ENCODE data around the gene ZNF474.

The ZNF474 gene

GRCh38 chr5:122126756-122127321 is 2.5 kb upstream of the ZNF474 start:
- ATAC-seq (ENCODE audit: low read depth) (no peak), DNase-seq (ENCODE audit: low spot score in 2 of 2) (no peak)
- H3K4me3 Mint-ChIP-seq: no peak overlapping the region
- H3K27ac Mint-ChIP-seq: no peak overlapping the region
- peaks cover 6% of the 10 kb centered on the region for H3K27me3 Mint-ChIP-seq
- peaks cover 1% of the 10 kb centered on the region for H3K9me3 Mint-ChIP-seq
- no peaks in the 10 kb centered on the region for H3K4me1 Mint-ChIP-seq
- no peaks in the 10 kb centered on the region for H3K36me3 Mint-ChIP-seq

- Mint-ChIP-seq H3K4me3 (no peak overlapping the region), H3K9me3 (peaks cover 1% of the 10 kb centered on the region), H3K27me3 (peaks cover 2% of the 10 kb centered on the region)
Measured at GRCh38 chr5:122130152-122130551, 806 bp downstream of the ZNF474 start.

GRCh38 chr5:122137702-122138101 is 8.4 kb downstream of the ZNF474 start:
- peaks cover 4% of the 10 kb centered on the region for H3K27me3 Mint-ChIP-seq
- no peak overlapping the region for H3K4me3 Mint-ChIP-seq

More at GRCh38 chr5:122130152-122130551, 806 bp downstream of the ZNF474 start:
- Mint-ChIP-seq H3K27ac (no peak overlapping the region), H3K4me1 (no peaks in the 10 kb centered on the region), H3K36me3 (no peaks in the 10 kb centered on the region)
- DNase-seq (ENCODE audit: low spot score in 2 of 2) (no peak), ATAC-seq (ENCODE audit: low read depth) (no peak)

DNA sequence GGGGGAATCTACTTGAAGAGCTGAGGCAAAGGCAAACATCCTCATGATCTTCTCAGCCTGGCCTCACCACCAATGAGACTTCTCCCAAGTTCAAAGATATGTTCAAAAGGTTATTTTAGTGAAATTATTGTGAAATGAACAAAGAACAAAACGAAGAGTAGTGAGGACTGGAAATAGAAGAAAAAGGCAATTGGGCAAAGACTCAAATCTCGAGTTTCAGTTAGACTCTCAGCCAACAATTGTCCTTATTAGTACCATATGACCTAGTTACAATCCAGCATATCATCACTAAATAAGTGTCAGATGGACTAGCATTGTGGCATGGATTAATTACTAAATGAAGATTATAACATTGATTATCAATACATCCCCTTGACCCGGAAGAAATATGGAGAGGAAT is 9.0 kb downstream of the ZNF474 start:
- H3K27ac Mint-ChIP-seq: no peak overlapping the region
- H3K9me3 Mint-ChIP-seq: no peaks in the 10 kb centered on the region
- H3K4me3 Mint-ChIP-seq: no peak overlapping the region
- ATAC-seq (ENCODE audit: low read depth) (no peak), DNase-seq (ENCODE audit: low spot score in 2 of 2) (no peak)
- H3K4me1 Mint-ChIP-seq: peaks cover 3% of the 10 kb centered on the region
- peaks cover 4% of the 10 kb centered on the region for H3K27me3 Mint-ChIP-seq
- H3K36me3 Mint-ChIP-seq: no peaks in the 10 kb centered on the region

More at GRCh38 chr5:122137702-122138101, 8.4 kb downstream of the ZNF474 start:
- no peaks in the 10 kb centered on the region for H3K36me3 Mint-ChIP-seq
- no peak overlapping the region for H3K27ac Mint-ChIP-seq
- H3K9me3 Mint-ChIP-seq: no peaks in the 10 kb centered on the region
- H3K4me1 Mint-ChIP-seq: peaks cover 3% of the 10 kb centered on the region
- ATAC-seq (ENCODE audit: low read depth) (no peak), DNase-seq (ENCODE audit: low spot score in 2 of 2) (no peak)

GRCh38 chr5:122140900-122141299 is 11.6 kb downstream of the ZNF474 start:
- no peak overlapping the region for H3K4me3 Mint-ChIP-seq
- no peaks in the 10 kb centered on the region for H3K36me3 Mint-ChIP-seq
- H3K27ac Mint-ChIP-seq: no peak overlapping the region
- no peaks in the 10 kb centered on the region for H3K9me3 Mint-ChIP-seq
- H3K27me3 Mint-ChIP-seq: peaks cover 4% of the 10 kb centered on the region
- no peak for ATAC-seq (ENCODE audit: low read depth)
- H3K4me1 Mint-ChIP-seq: peaks cover 3% of the 10 kb centered on the region
- DNase-seq (ENCODE audit: low spot score in 2 of 2): no peak

DNA sequence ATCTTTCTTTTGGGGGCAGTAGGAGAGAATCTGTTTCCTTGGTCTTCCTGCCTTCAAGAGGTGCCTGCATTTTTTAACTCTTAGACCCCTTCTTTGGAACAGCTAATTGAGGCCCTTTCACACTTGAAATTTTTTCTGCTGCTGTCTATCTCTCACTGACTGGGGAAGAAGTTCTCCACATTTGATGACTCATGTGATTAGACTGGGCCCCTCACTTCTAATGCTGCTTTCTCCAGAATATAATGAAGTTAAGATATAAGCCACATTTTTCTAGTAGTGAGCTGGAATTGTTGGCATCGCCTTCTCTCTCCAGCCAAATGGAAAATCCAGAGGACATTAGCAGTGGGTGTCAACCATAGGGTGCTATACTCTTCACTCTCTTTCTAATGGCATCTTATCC is 12.4 kb downstream of the ZNF474 start:
- H3K36me3 Mint-ChIP-seq: no peaks in the 10 kb centered on the region
- DNase-seq (ENCODE audit: low spot score in 2 of 2): no peak
- no peaks in the 10 kb centered on the region for H3K9me3 Mint-ChIP-seq
- no peak for ATAC-seq (ENCODE audit: low read depth)
- H3K27me3 Mint-ChIP-seq: peaks cover 4% of the 10 kb centered on the region
- H3K4me3 Mint-ChIP-seq: no peak overlapping the region
- peaks cover 3% of the 10 kb centered on the region for H3K4me1 Mint-ChIP-seq
- H3K27ac Mint-ChIP-seq: no peak overlapping the region

GRCh38 chr5:122142480-122143164 is 13.3 kb downstream of the ZNF474 start:
- H3K27me3 Mint-ChIP-seq: no peaks in the 10 kb centered on the region
- H3K9me3 Mint-ChIP-seq: no peaks in the 10 kb centered on the region
- H3K27ac Mint-ChIP-seq: no peak overlapping the region
- no peaks in the 10 kb centered on the region for H3K4me1 Mint-ChIP-seq
- ATAC-seq (ENCODE audit: low read depth): no peak
- H3K36me3 Mint-ChIP-seq: no peaks in the 10 kb centered on the region
- H3K4me3 Mint-ChIP-seq: no peak overlapping the region
- no peak for DNase-seq (ENCODE audit: low spot score in 2 of 2)

GRCh38 chr5:122144236-122144635 is 14.9 kb downstream of the ZNF474 start:
- Mint-ChIP-seq H3K4me3 (no peak overlapping the region), H3K9me3 (no peaks in the 10 kb centered on the region), H3K27me3 (no peaks in the 10 kb centered on the region), H3K4me1 (no peaks in the 10 kb centered on the region), H3K36me3 (no peaks in the 10 kb centered on the region), H3K27ac (no peak overlapping the region)
- ATAC-seq (ENCODE audit: low read depth): no peak
- no peak for DNase-seq (ENCODE audit: low spot score in 2 of 2)

DNA sequence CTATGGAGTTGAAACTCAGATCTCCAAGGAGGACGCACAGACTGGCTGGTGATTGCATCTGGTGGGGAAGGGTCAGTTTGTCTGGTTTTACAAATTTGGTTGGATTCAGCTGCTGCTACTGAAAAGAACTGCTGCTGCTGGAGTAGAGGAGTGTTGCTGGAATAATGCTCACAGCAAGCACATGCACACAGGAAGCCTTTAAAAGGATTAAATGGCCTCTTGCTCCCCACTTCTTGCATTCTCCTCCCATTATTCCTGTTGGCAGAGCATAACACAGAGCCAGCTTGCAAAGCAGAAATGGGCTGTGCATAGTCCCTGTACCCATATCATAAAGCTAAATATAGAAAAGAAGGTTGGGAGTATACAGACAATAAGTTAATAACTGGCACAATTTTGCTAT is 16.6 kb downstream of the ZNF474 start:
- ATAC-seq (ENCODE audit: low read depth): no peak
- DNase-seq (ENCODE audit: low spot score in 2 of 2): no peak
- H3K27me3 Mint-ChIP-seq: no peaks in the 10 kb centered on the region
- no peaks in the 10 kb centered on the region for H3K36me3 Mint-ChIP-seq
- H3K4me1 Mint-ChIP-seq: no peaks in the 10 kb centered on the region
- H3K27ac Mint-ChIP-seq: no peak overlapping the region
- no peak overlapping the region for H3K4me3 Mint-ChIP-seq
- H3K9me3 Mint-ChIP-seq: no peaks in the 10 kb centered on the region

- H3K36me3 Mint-ChIP-seq: no peaks in the 10 kb centered on the region
- no peak overlapping the region for H3K4me3 Mint-ChIP-seq
- H3K27ac Mint-ChIP-seq: no peak overlapping the region
- H3K9me3 Mint-ChIP-seq: no peaks in the 10 kb centered on the region
- no peaks in the 10 kb centered on the region for H3K27me3 Mint-ChIP-seq
- DNase-seq (ENCODE audit: low spot score in 2 of 2) (no peak), ATAC-seq (ENCODE audit: low read depth) (no peak)
- no peaks in the 10 kb centered on the region for H3K4me1 Mint-ChIP-seq
Measured at GRCh38 chr5:122149321-122150090, 20.2 kb downstream of the ZNF474 start.

- no peak overlapping the region for H3K27ac Mint-ChIP-seq
- H3K4me1 Mint-ChIP-seq: no peaks in the 10 kb centered on the region
- no peak overlapping the region for H3K4me3 Mint-ChIP-seq
- H3K9me3 Mint-ChIP-seq: no peaks in the 10 kb centered on the region
- no peaks in the 10 kb centered on the region for H3K36me3 Mint-ChIP-seq
- no peak for DNase-seq (ENCODE audit: low spot score in 2 of 2)
- no peaks in the 10 kb centered on the region for H3K27me3 Mint-ChIP-seq
- no peak for ATAC-seq (ENCODE audit: low read depth)
Measured at GRCh38 chr5:122150215-122150614, 20.9 kb downstream of the ZNF474 start.

GRCh38 chr5:122151640-122152039 is 22.3 kb downstream of the ZNF474 start:
- no peak for ATAC-seq (ENCODE audit: low read depth)
- no peak for DNase-seq (ENCODE audit: low spot score in 2 of 2)
- no peaks in the 10 kb centered on the region for H3K4me1 Mint-ChIP-seq
- H3K27ac Mint-ChIP-seq: no peak overlapping the region
- H3K36me3 Mint-ChIP-seq: no peaks in the 10 kb centered on the region
- H3K9me3 Mint-ChIP-seq: no peaks in the 10 kb centered on the region
- H3K4me3 Mint-ChIP-seq: no peak overlapping the region
- H3K27me3 Mint-ChIP-seq: no peaks in the 10 kb centered on the region

DNA sequence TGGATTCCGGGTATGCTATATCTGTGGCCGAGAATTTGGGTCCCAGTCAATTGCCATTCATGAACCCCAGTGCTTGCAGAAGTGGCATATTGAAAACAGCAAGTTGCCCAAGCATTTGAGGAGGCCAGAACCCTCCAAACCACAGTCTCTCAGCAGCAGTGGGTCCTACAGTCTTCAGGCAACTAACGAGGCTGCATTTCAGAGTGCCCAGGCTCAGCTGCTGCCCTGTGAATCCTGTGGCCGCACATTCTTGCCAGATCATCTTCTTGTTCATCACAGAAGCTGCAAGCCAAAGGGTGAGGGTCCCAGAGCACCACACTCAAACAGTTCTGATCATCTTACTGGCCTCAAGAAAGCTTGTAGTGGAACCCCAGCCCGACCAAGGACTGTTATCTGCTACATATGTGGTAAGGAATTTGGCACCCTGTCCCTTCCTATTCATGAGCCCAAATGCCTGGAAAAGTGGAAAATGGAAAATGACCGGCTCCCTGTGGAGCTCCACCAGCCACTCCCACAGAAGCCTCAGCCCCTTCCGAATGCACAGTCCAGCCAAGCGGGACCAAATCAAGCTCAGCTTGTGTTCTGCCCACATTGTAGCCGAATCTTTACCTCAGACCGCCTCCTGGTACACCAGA is 23.0 kb downstream of the ZNF474 start:
- Mint-ChIP-seq H3K36me3 (no peaks in the 10 kb centered on the region), H3K27me3 (no peaks in the 10 kb centered on the region), H3K4me1 (no peaks in the 10 kb centered on the region), H3K9me3 (no peaks in the 10 kb centered on the region), H3K4me3 (no peak overlapping the region), H3K27ac (no peak overlapping the region)
- no peak for ATAC-seq (ENCODE audit: low read depth)
- no peak for DNase-seq (ENCODE audit: low spot score in 2 of 2)

DNA sequence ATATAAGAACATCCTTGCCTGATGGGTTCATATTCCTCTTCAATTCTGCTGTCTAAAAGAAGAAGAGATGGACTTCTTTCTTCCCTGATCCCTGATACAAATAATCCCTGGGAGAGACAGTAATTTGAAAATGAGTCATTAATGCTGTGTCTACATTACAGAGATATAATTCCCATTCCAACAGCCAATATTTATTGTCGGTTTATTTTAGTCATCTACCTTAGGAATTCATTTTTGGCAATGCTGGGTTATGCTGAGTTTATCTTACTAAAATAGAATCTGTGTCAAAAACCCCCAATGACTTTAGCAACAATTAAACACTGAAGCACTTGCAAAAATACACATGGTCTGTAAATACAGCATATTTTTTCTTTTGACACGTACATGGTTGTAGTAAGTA is 23.9 kb downstream of the ZNF474 start:
- H3K36me3 Mint-ChIP-seq: no peaks in the 10 kb centered on the region
- no peaks in the 10 kb centered on the region for H3K4me1 Mint-ChIP-seq
- no peak for DNase-seq (ENCODE audit: low spot score in 2 of 2)
- H3K4me3 Mint-ChIP-seq: no peak overlapping the region
- no peaks in the 10 kb centered on the region for H3K9me3 Mint-ChIP-seq
- H3K27ac Mint-ChIP-seq: no peak overlapping the region
- no peak for ATAC-seq (ENCODE audit: low read depth)
- no peaks in the 10 kb centered on the region for H3K27me3 Mint-ChIP-seq

All from memory B cell (primary cell).